GM18868 (cell line): ENCODE measurements around the gene GDPD4.

Experiments used
- ATAC-seq: cut with Tn5 transposase; IDR thresholded peaks from one replicate; pipeline ENCODE4 v1.9.1; 2021; ENCODE audit warnings: mild to moderate bottlenecking, moderate library complexity; ENCODE audit not compliant: unreplicated experiment

GDPD4 gene

DNA sequence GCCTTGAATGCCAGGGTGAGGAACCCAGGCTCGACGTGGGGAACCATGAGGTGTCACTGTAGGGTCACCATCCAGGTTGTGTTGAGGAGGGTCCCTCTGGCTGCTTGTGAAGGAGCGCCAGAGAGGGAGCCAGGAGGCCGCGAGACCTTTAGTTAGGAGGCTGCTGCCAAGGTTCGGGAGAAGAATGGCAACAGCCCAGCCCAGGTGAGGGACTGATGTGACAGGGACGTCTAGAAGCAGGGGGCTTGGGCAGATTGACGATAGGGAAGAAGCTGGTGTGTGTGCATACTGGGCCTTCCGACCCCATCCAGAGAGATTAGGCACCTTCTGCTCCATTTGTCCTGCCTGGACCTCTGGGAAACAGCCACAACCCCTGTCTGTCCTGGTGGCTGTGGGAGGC, 124.5 kb downstream of the GDPD4 start:
- no peak for ATAC-seq

GRCh38 chr11:77175869-77176539, 125.5 kb downstream of the GDPD4 start:
- no peak for ATAC-seq

DNA sequence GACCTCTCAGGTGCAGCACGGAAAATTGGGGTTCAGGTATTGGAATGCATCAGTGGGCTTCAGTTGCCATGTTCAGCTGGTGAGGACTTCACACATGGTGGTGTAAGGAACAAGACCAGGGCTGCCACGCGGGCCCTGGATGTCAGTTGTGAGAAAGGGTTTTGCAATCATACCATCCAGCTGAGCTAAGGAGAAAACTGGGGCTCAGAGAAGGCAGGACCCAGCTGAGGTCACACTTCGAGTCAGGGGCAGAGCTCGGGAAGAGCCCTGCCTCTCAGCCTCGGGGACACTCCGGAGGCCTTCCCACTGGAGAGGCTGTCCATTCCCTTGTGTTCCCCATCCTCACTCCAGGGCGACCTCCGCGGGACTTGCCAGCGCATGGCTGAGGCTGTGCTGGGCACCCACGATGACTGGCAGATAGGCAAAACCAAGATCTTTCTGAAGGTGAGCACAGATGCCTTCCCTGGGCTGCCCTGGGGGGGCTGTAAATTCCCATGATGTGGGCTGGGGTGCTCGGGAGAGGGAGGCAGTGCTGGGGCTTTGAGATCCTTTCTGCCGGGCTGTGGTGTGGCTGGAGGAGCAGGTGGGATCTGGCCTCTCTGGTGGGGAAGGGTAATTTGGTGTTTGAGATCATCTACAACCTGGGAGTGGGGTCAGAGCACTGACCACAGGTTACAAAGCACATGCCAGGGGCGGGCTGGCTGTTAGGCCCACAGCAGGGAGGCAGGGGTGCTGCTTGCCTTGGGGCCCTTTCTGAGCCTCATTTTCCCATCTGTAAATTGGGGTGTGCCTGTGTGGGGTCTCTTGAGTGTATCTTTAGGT, 126.3 kb downstream of the GDPD4 start:
- ATAC-seq = no peak

- no peak for ATAC-seq
Measured at GRCh38 chr11:77174559-77174958, 126.9 kb downstream of the GDPD4 start.

- ATAC-seq = no peak
Measured at GRCh38 chr11:77173494-77173893, 128.0 kb downstream of the GDPD4 start.

DNA sequence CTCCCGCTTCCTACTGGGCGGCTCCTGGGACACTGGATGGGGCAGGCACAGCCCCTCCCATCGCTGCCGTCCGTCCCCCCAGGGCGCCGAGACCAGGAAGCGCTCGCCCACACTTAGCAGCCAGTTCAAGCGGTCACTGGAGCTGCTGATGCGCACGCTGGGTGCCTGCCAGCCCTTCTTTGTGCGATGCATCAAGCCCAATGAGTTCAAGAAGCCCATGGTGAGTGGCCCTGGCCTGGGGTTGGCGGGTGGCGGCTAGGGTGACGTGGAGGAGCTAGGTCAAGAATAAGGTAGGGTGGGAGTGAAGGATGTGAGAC, 128.9 kb downstream of the GDPD4 start:
- ATAC-seq = no peak

- ATAC-seq = no peak
Measured at GRCh38 chr11:77171885-77172665, 129.4 kb downstream of the GDPD4 start.

GRCh38 chr11:77171254-77171653, 130.2 kb downstream of the GDPD4 start:
- ATAC-seq = no peak

- ATAC-seq = no peak
Measured at GRCh38 chr11:77170107-77170506, 131.4 kb downstream of the GDPD4 start.

DNA sequence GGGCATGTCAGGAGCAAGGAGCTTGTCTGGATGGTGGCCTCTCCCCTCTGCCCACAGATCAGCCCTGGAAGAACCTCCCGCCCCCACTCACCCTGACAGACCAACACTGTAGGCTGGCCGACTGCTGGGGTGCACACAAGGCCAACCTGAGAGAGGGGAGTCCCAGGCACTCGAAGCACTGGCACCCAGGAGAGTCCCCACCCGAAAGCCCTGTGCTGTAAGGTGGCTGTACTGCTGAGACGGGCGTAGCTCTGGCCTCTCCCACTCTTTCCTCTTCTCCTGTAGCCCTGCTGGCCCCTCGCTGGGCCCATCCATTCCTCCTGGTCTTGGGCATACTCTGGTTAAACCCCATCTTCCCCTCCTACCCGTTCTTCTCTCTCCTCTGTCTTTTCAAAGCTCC, 133.7 kb downstream of the GDPD4 start:
- ATAC-seq = no peak

DNA sequence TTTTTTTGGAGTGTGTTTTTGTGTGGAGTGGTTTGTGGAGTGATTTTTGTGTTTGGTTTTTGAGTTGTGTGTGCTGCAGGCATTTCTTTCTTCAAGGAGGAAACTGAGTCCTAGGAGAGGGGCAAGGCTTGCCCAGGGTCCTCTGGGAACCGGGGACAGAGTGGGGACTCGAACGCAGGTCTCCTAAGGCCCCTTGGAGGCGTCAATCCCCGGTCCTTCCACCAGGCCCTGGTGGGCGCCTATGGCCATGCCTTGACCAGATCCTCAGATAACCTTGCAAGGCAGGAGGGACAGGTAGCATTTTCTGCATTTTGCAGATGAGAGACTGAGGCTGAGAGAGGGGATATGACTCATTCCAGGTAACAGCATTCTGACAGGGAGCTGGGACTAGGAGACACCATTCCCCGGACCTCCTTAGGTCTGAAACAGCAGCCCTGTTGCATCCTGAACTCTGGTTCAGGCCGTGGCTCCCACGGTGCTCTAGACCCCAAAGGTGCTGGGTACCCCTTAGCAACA, 134.3 kb downstream of the GDPD4 start:
- ATAC-seq = no peak
